Epidermal melanocyte (primary cell): ENCODE measurements around the gene COMMD8.
"Not testable (repeated sequence)": the region's sequence is repeated elsewhere in the genome, so short reads cannot be mapped to it uniquely, and the experiment has no call there.

Source experiments
- DNase-seq: peaks from one replicate; pipeline ENCODE4 v3.0.0; 2011; ENCODE audit warnings: low spot score; ENCODE audit not compliant: insufficient read length

The COMMD8 gene

DNA sequence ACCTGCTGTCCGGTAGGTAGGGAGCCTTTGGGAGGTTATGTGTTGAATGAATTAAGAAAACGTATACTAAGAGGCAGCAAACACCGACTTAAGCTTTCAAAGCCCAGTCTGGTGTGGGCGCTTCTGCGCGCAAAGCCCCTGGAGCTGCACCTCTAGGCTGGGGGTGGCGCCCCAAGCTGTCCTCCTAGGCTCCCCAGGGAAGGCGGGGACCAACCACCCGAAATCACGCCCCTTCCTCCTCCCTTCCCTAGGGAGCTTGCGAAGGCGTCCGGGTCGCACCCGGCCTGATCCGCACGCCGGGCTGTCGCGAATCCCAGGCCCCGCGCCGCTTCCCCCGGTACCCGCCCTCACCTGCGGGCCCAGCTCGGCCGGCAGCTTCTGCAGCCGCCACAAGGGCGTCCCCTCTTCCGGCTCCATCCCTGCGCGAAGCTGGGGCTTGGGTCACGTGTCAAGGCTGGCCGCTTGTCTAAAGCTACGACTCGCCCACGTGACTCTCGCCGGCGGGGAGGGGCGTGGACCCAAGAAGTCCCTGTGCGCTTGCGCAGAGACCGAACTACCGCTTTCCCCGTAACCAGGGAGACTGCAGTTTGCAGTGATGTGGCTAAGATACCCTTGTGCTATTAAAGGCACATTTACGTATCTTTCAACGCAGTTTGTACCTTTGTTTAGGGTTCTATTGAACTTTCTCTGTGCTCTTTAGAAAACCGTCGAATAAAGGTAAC lies at the start of gene COMMD8:
TSS of gene COMMD8 (minus strand) at position 468 of the 722 bp plus-strand sequence. CDS start at position 417, 51 bp downstream.
- peak; percentile 85 for DNase-seq

DNA sequence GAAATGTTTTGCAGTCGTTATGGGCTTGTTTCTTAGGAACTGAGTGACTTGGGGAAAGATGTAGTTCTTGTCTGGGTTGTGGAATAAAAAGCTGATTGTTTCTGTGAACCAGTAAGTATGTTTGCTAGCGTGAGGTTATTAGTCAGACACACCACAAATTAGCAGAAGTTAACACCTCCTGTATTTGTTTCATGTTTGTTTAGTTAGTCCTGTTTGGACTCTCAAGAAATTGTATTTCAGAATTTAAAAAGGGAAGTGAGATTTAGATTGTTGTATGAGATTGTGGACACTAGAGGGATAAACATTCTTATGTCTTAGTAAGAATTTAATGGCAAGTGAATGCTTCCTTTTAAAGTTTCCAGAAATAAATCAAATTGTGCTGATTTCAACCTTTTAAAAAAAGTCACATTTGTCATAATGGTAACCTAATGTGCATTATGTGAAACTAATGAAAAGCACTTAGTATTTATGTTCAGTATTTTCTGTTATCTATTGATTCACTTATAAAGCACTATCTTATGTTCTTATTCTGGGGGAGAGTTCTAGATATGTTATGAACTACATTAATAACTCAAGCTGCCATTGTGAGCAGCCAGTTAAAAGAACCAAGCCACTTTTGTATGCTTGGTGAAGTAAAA lies 47.1 kb upstream of the COMMD8 start:
- DNase-seq = no peak

- DNase-seq = no peak
These were observed 42.2 kb upstream of the COMMD8 start for GRCh38 chr4:47505666-47506065.

DNA sequence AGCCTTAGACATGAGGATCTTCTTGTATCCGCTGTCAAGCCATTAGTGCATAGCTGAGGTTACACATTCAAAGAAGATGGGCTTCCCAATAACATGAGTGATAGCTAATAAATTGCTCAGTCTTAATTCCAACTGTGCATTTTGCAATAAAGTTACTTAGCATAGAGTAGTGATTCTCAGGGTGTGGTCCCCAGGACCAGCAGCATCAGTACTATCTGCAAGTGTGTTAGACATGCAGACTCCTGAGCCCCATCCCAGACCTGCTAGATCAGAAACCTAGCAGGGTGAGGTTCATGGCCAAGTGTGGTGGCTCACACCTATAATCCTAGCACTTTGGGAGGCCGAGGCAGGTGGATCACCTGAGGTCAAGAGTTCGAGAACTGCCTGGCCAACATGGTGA lies 41.6 kb upstream of the COMMD8 start:
- DNase-seq = no peak

- DNase-seq = no peak
These were observed 37.3 kb upstream of the COMMD8 start for GRCh38 chr4:47500776-47501175.

- no peak for DNase-seq
These were observed 36.2 kb upstream of the COMMD8 start for GRCh38 chr4:47499700-47500099.

DNA sequence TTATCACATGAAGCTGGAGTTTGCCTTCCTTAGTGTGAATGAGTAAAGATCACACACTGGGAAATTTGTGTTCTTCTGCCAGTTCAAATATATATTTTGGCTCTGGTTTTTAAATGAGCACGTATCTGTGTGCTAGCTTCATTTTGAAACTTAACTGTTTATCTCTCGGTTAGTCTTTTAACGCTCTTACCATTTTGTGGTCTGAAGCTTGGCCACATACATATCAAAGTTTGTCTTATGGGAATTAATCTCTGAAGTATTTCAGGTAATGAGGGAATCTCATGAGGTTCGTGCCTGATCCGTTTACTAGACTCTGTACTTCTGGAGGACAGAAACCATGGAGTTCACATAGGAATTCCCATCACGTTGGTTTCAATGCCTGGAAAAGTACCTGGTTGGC lies 35.4 kb upstream of the COMMD8 start:
- DNase-seq = no peak

DNA sequence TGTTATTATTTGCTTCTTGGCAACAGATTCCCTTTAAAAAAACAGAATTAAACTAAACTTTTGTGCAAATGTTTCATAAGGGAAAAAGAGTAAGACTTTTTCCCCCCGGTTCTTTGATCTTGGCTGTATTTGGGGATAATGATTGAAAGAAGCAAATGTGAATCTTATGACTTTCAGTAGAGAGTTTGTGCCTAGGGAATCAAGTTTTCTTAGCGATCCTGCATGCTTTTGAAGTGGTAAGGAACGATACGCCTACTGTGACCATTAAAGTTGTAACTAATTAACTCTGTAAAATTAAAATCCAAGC lies 30.6 kb upstream of the COMMD8 start:
- no peak for DNase-seq

- no peak for DNase-seq
These were observed 30.0 kb upstream of the COMMD8 start for GRCh38 chr4:47493238-47494123.

GRCh38 chr4:47490550-47490949 lies 27.0 kb upstream of the COMMD8 start:
- no peak for DNase-seq

- DNase-seq = no peak
These were observed 25.2 kb upstream of the COMMD8 start for GRCh38 chr4:47488706-47489105.

- not testable (repeated sequence) for DNase-seq
These were observed 23.2 kb upstream of the COMMD8 start for GRCh38 chr4:47486727-47487126.

DNA sequence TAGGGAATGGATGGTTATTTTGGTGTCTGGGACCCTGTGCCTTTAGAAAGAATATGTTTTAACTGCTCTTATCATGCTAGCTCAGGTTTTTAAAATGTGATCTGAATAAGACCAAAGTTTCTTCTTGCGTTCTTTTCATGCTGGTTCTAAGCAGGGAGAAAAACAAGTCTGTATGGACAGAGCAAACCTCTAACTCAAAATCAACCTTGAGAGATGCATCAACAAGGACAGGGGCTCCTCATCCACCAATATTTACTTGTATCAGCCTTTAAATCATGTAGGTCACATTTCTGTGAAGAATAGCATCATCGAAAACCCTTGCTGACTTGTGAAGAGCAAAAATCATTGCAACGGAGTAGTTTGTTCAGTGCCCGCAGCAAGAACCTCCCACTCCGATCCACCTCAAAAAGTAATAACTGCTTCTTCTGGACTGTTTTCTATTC lies 22.8 kb upstream of the COMMD8 start:
- no peak for DNase-seq

DNA sequence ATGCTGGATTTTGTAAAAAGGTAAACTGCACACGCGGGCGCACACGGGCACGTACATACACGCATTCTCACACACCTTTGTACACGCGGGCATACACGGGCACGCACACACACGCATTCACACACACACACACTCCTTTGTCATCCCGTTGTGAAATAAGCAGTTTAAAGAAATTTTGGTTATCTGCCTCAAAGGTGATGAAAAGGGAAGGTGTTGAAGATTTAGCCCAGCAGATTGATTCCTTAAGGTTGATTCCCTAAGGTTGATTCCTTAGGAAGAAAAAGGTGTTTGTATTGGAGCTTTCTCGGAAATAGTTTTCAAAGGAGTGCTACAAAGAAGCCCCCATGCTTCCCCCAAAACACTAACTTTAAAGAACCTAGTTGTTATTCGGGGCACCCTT lies 22.3 kb upstream of the COMMD8 start:
- DNase-seq = no peak

- DNase-seq = peak; percentile 60
These were observed 21.7 kb upstream of the COMMD8 start, which contains the start of gene ATP10D for GRCh38 chr4:47485047-47485692. ATP10D (plus strand) TSS chr4:47485275; CDS start chr4:47512541, 27,266 bp downstream.

DNA sequence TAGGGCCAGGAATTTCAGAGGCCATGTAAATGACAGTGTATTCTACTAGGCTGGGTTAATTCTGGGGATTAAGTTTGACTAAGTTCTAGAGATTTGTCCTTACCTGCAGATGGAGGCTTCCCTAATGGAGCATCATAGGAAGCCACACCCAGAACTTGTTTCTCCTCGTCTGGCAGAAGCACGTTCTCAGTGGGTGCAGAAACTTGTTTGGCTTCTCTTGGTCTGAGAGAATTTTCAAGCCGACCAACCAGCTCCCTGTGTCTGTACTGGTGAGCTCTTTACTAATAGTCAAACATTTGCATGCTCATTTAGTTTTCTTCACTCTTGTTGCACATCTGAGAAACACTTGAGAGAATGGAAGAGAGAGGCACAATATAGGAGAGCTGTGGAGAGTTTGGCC lies 20.7 kb upstream of the COMMD8 start:
- DNase-seq = no peak

- no peak for DNase-seq
These were observed 20.2 kb upstream of the COMMD8 start for GRCh38 chr4:47483745-47484144.

DNA sequence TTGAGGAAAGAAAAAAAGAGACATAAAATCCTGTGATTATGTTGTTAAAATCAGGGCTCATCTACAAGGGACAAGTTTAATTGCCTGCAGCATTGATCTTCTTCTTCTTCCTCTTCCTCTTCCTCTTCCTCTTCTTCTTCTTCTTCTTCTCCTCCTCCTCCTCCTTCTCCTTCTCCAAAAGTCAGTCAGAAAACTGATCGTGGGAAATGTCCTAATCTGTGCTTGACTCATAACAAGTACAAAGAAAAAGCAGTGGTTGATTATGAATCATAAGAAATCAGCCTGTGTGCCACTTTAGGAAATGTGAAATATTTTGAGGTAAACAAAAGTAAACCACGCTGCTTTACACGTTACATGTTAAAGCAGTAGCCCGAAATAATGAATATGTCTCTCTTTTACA lies 18.8 kb upstream of the COMMD8 start:
- no peak for DNase-seq

DNA sequence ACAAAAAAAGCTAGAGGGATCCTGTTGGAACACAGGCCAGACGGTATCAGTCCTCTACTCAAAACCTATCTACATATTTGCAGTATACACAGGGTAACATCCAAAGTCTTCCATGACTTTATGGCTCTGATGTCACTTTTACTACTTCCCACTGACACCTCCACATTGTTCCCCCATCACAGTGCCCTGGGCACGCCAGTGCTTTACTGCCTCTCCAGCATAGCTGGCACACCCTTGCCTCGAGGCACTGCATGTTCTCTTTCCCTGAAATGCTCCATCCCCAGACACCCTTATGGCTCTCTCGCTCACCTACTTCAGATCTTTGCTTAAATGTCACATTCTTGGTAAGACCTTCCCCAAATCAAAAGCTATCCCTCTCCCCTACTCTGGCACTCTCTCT lies 15.3 kb upstream of the COMMD8 start:
- no peak for DNase-seq

DNA sequence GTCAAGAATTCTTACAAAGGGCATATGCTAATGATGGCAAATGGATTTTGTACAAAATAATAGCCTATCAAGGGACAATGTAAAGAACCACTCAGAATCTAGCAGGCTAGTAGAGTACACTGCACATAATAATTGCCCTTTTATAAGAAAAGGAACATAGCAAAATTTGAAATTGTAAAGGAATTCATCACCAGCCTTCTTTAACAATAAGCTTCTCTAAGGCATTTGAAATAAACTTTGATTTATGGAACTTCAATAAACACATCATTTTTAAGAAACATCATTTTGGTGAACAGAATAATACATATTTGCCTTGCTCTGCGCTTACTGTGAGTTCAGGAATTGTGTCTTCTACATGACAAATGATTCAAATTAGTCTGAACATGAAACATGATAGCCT lies 11.9 kb upstream of the COMMD8 start:
- no peak for DNase-seq

GRCh38 chr4:47474799-47475198 lies 11.3 kb upstream of the COMMD8 start:
- DNase-seq = no peak
